Caco-2 (cell line): ENCODE data around the gene SLC9A7. TPM values are rescaled to one million over a fixed set of nuclear protein-coding genes. Genes with fewer than 3 reads are reported as not detected.
A peak's percentile ranks its signal among the peaks of the same experiment; 100 is the strongest.

Source experiments
- BruUV-seq: library from RNA; stranded (reverse); fragments of 400-500 nt; replicated peaks from 2 replicates; lab custom pipeline; 2021; lab: Mats Ljungman, UMichigan
- CTCF ChIA-PET: fragments of 300-600 bp; sonication (Branson Sonifier 250); formaldehyde crosslinking; loops from one replicate; lab custom pipeline; 2022; ENCODE audit warnings: antibody characterized with exemption; lab: Charles Lee
- POLR2A ChIA-PET: fragments of 300-600 bp; sonication (Branson Sonifier 250); formaldehyde crosslinking; loops from one replicate; lab custom pipeline; 2022; ENCODE audit warnings: antibody characterized with exemption; lab: Charles Lee
- DNase-seq, 2 experiments: peaks; one replicate each; pipeline versions ENCODE4 v3.0.0 to v3.0.0-alpha.2; 2020 to 2022
- H3K27me3 ChIP-seq: replicated peaks from 2 replicates; pipeline ENCODE4 v1.6.0; 2011; ENCODE audit warnings: low read length; ENCODE audit not compliant: control insufficient read depth, insufficient read depth
- H3K36me3 ChIP-seq: 2 replicates; pipeline ENCODE4 v1.5.1; 2011; ENCODE audit warnings: low read length; ENCODE audit not compliant: control insufficient read depth, insufficient read depth
- H3K4me1 ChIP-seq: fragments of 250-450 bp; sonication (Bioruptor Pico); 2 replicates; pipeline ENCODE4 v1.5.1; 2020; ENCODE audit warnings: mild to moderate bottlenecking
- H3K4me3 ChIP-seq: 2 replicates; pipeline ENCODE4 v1.5.1; 2011; ENCODE audit warnings: low read depth, mild to moderate bottlenecking, control low read depth, low read length
- H3K9me3 ChIP-seq: fragments of 250-450 bp; sonication (Bioruptor Pico); 2 replicates; pipeline ENCODE4 v1.5.1; 2020; ENCODE audit warnings: mild to moderate bottlenecking, moderate library complexity
- H3K27ac Mint-ChIP-seq: one replicate; pipeline ENCODE4 v1.8.0; 2022; ENCODE audit warnings: mixed read lengths; ENCODE audit not compliant: unreplicated experiment
- H3K27me3 Mint-ChIP-seq: one replicate; pipeline ENCODE4 v1.8.0; 2022; ENCODE audit warnings: mixed read lengths; ENCODE audit not compliant: insufficient read depth, unreplicated experiment
- H3K36me3 Mint-ChIP-seq: one replicate; pipeline ENCODE4 v1.8.0; 2022; ENCODE audit warnings: mild to moderate bottlenecking, mixed read lengths; ENCODE audit not compliant: insufficient read depth, unreplicated experiment
- H3K4me1 Mint-ChIP-seq: one replicate; pipeline ENCODE4 v1.8.0; 2022; ENCODE audit warnings: low read depth, mixed read lengths; ENCODE audit not compliant: unreplicated experiment
- H3K4me3 Mint-ChIP-seq: one replicate; pipeline ENCODE4 v1.8.0; 2022; ENCODE audit warnings: mild to moderate bottlenecking, moderate library complexity, mixed read lengths; ENCODE audit not compliant: unreplicated experiment
- H3K9me3 Mint-ChIP-seq: one replicate; pipeline ENCODE4 v1.8.0; 2022; ENCODE audit warnings: mixed read lengths; ENCODE audit not compliant: unreplicated experiment
- CTCF ChIP-seq, 2 experiments: fragments of 200-600 bp in 1 of 2; IDR thresholded peaks; 1 replicate in 1 of 2; 2 replicates in 1 of 2; pipeline versions ENCODE4 v1.5.1 to v1.8.0; 2011 to 2022; ENCODE audit warnings: antibody characterized with exemption in 1 of 2, control low read depth in 1 of 2, inconsistent platforms in 1 of 2, low read depth in 1 of 2, low read length in 1 of 2, mild to moderate bottlenecking in 1 of 2, moderate library complexity in 1 of 2; ENCODE audit not compliant: insufficient read depth in 1 of 2, severe bottlenecking in 1 of 2, unreplicated experiment in 1 of 2
- intact Hi-C: fragments of 100-400 bp; cut with micrococcal nuclease; formaldehyde crosslinking; loops from one replicate; pipeline ENCODE4 v1.10.0; 2022; ENCODE audit not compliant: unreplicated experiment
- total RNA-seq: library from RNA; stranded (reverse); gene quantifications from 2 replicates; pipeline ENCODE4 v1.2.3, GENCODE V29; 2022

SLC9A7 gene
- total RNA-seq, 1 experiment from 2014 or later: 20.1 TPM

GRCh38 chrX:46710425-46710824, 48.5 kb downstream of the SLC9A7 start:
- Mint-ChIP-seq H3K4me3 (peak overlapping the region; percentile 22), H3K9me3 (no peaks in the 10 kb centered on the region), H3K36me3 (no peaks in the 10 kb centered on the region), H3K27ac (peak overlapping the region; percentile 61), H3K27me3 (no peaks in the 10 kb centered on the region), H3K4me1 (peaks cover 22% of the 10 kb centered on the region)
- intact Hi-C loops: no loop called here
- ChIA-PET POLR2A (no interaction called here), CTCF (no interaction called here)
- no peaks in the 10 kb centered on the region for H3K9me3 ChIP-seq
- no peaks in the 10 kb centered on the region for H3K27me3 ChIP-seq
- peaks cover 12% of the 10 kb centered on the region; the same call in 1 of the 2 replicates for H3K4me1 ChIP-seq
- H3K4me3 ChIP-seq: no peak overlapping the region
- BruUV-seq: no TSS peak
- no peaks in the 10 kb centered on the region for H3K36me3 ChIP-seq
- no peak for TF ChIP-seq CTCF (IDR thresholded peaks at IDR 0.05; ENCODE audit: insufficient read depth in 1 of 2, low read depth in 1 of 2, low read length in 1 of 2, severe bottlenecking in 1 of 2, unreplicated experiment in 1 of 2)
- peak in 1 of 2 experiments; percentile 6 for DNase-seq

GRCh38 chrX:46707274-46707965, 51.5 kb downstream of the SLC9A7 start:
- no peak overlapping the region for H3K4me3 Mint-ChIP-seq
- no peaks in the 10 kb centered on the region for H3K27me3 Mint-ChIP-seq
- CTCF ChIA-PET: no interaction called here
- no peaks in the 10 kb centered on the region for H3K36me3 Mint-ChIP-seq
- DNase-seq: no peak
- TF ChIP-seq CTCF (IDR thresholded peaks at IDR 0.05; ENCODE audit: insufficient read depth in 1 of 2, low read depth in 1 of 2, low read length in 1 of 2, severe bottlenecking in 1 of 2, unreplicated experiment in 1 of 2): no peak
- POLR2A ChIA-PET: no interaction called here
- peaks cover 12% of the 10 kb centered on the region; the same call in 1 of the 2 replicates for H3K4me1 ChIP-seq
- H3K9me3 Mint-ChIP-seq: no peaks in the 10 kb centered on the region
- H3K36me3 ChIP-seq: no peaks in the 10 kb centered on the region
- H3K27me3 ChIP-seq: no peaks in the 10 kb centered on the region
- H3K9me3 ChIP-seq: no peaks in the 10 kb centered on the region
- no TSS peak for BruUV-seq
- peaks cover 28% of the 10 kb centered on the region for H3K4me1 Mint-ChIP-seq
- H3K27ac Mint-ChIP-seq: no peak overlapping the region
- intact Hi-C loops: no loop called here
- no peak overlapping the region for H3K4me3 ChIP-seq

- H3K4me3 Mint-ChIP-seq: no peak overlapping the region
- Histone ChIP-seq H3K27me3 (no peaks in the 10 kb centered on the region), H3K9me3 (no peaks in the 10 kb centered on the region), H3K4me3 (no peak overlapping the region), H3K36me3 (no peaks in the 10 kb centered on the region), H3K4me1 (peaks cover 3% of the 10 kb centered on the region; the same call in 1 of the 2 replicates)
- DNase-seq: no peak
- intact Hi-C loops: no loop called here
- H3K27ac Mint-ChIP-seq: no peak overlapping the region
- H3K9me3 Mint-ChIP-seq: no peaks in the 10 kb centered on the region
- BruUV-seq: no TSS peak
- H3K27me3 Mint-ChIP-seq: no peaks in the 10 kb centered on the region
- ChIA-PET POLR2A (no interaction called here), CTCF (no interaction called here)
- no peaks in the 10 kb centered on the region for H3K36me3 Mint-ChIP-seq
- TF ChIP-seq CTCF (IDR thresholded peaks at IDR 0.05; ENCODE audit: insufficient read depth in 1 of 2, low read depth in 1 of 2, low read length in 1 of 2, severe bottlenecking in 1 of 2, unreplicated experiment in 1 of 2): no peak
- H3K4me1 Mint-ChIP-seq: peaks cover 8% of the 10 kb centered on the region
Observed at GRCh38 chrX:46704767-46705386, 54.0 kb downstream of the SLC9A7 start.
